WTC11 (cell line): Measurements from ENCODE around the gene PIGQ. TPM values are rescaled to one million over a fixed set of nuclear protein-coding genes. Genes with fewer than 3 reads are reported as not detected.

ENCODE experiments used
- ATAC-seq: fragments of 200-7000 bp; cut with Tn5 transposase; 2 replicates; pipeline ENCODE4 v1.10.0; 2021; ENCODE audit warnings: mild to moderate bottlenecking, moderate library complexity
- CTCF ChIA-PET: fragments of 300-600 bp; sonication (Branson Sonifier 250); formaldehyde crosslinking; loops from one replicate; lab custom pipeline; 2021; ENCODE audit warnings: antibody characterized with exemption; lab: Charles Lee
- POLR2A ChIA-PET: fragments of 350-600 bp; sonication (Branson Sonifier 250); formaldehyde crosslinking; loops from one replicate; lab custom pipeline; 2021; ENCODE audit warnings: antibody characterized with exemption; lab: Charles Lee
- DNase-seq: peaks from one replicate; pipeline ENCODE4 v3.0.0; 2021; ENCODE audit warnings: low spot score
- H3K27ac Mint-ChIP-seq: 2 replicates; pipeline ENCODE4 v1.8.0; 2021; ENCODE audit warnings: mixed read lengths
- H3K27me3 Mint-ChIP-seq: 2 replicates; pipeline ENCODE4 v1.8.0; 2021; ENCODE audit warnings: low read depth, mild to moderate bottlenecking, moderate library complexity, mixed read lengths
- H3K36me3 Mint-ChIP-seq: 2 replicates; pipeline ENCODE4 v1.8.0; 2021; ENCODE audit warnings: mixed read lengths
- H3K4me1 Mint-ChIP-seq: 2 replicates; pipeline ENCODE4 v1.8.0; 2022; ENCODE audit warnings: mixed read lengths
- H3K4me3 Mint-ChIP-seq: 2 replicates; pipeline ENCODE4 v1.8.0; 2021; ENCODE audit warnings: mild to moderate bottlenecking, moderate library complexity, mixed read lengths
- H3K9me3 Mint-ChIP-seq: 2 replicates; pipeline ENCODE4 v1.8.0; 2021; ENCODE audit warnings: mixed read lengths
- CBFB ChIP-seq: sonication (generic); formaldehyde crosslinking; IDR thresholded peaks from 2 replicates; pipeline ENCODE4 v1.8.1; 2022; ENCODE audit warnings: mild to moderate bottlenecking, low read depth, missing genetic modification reagents
- FOXJ3 ChIP-seq: sonication (generic); formaldehyde crosslinking; IDR thresholded peaks from 2 replicates; pipeline ENCODE4 v1.9.0; 2021; ENCODE audit warnings: missing genetic modification reagents, mild to moderate bottlenecking, borderline replicate concordance
- IRF2 ChIP-seq: sonication (generic); formaldehyde crosslinking; IDR thresholded peaks from 2 replicates; pipeline ENCODE4 v1.8.0; 2022; ENCODE audit warnings: low read depth, missing genetic modification reagents, borderline replicate concordance
- OVOL2 ChIP-seq: fragments of 250-450 bp; sonication (Bioruptor Pico); IDR thresholded peaks from 2 replicates; pipeline ENCODE4 v1.9.0; 2021; ENCODE audit warnings: mild to moderate bottlenecking, borderline replicate concordance
- PRRX2 ChIP-seq: fragments of 250-450 bp; sonication (Bioruptor Pico); IDR thresholded peaks from 2 replicates; pipeline ENCODE4 v1.8.0; 2021; ENCODE audit warnings: mild to moderate bottlenecking
- TEAD4 ChIP-seq: sonication (generic); formaldehyde crosslinking; IDR thresholded peaks from 2 replicates; pipeline ENCODE4 v1.8.0; 2022; ENCODE audit warnings: mild to moderate bottlenecking, missing genetic modification reagents
- ZBTB21 ChIP-seq: sonication (generic); formaldehyde crosslinking; IDR thresholded peaks from 2 replicates; pipeline ENCODE4 v1.8.1; 2023; ENCODE audit warnings: mild to moderate bottlenecking, missing genetic modification reagents, borderline replicate concordance
- total RNA-seq: library from RNA; stranded (reverse); gene quantifications from 3 replicates; pipeline ENCODE4 v1.2.3, GENCODE V29; 2021
- TF ChIP-seq, protein P1 (sequence below): sonication (generic); formaldehyde crosslinking; IDR thresholded peaks from 2 replicates; pipeline ENCODE4 v1.8.0; 2022; ENCODE audit warnings: missing genetic modification reagents
- TF ChIP-seq, protein P2 (sequence below): sonication (generic); formaldehyde crosslinking; IDR thresholded peaks from 2 replicates; pipeline ENCODE4 v1.8.1; 2023; ENCODE audit warnings: mild to moderate bottlenecking, missing genetic modification reagents, moderate library complexity
- TF ChIP-seq, protein P3 (sequence below): fragments of 250-450 bp; sonication (Bioruptor Pico); IDR thresholded peaks from 2 replicates; pipeline ENCODE4 v1.8.0; 2021; ENCODE audit warnings: mild to moderate bottlenecking
- TF ChIP-seq, protein P4 (sequence below): sonication (generic); formaldehyde crosslinking; IDR thresholded peaks from 2 replicates; pipeline ENCODE4 v1.8.1; 2023; ENCODE audit warnings: mild to moderate bottlenecking, missing genetic modification reagents, moderate library complexity
- TF ChIP-seq, protein P5 (sequence below): sonication (generic); formaldehyde crosslinking; IDR thresholded peaks from 2 replicates; pipeline ENCODE4 v1.8.1; 2022; ENCODE audit warnings: mild to moderate bottlenecking, missing genetic modification reagents, moderate library complexity, borderline replicate concordance
- TF ChIP-seq, protein P6 (sequence below): sonication (generic); formaldehyde crosslinking; IDR thresholded peaks from 2 replicates; pipeline ENCODE4 v1.8.1; 2023; ENCODE audit warnings: mild to moderate bottlenecking, missing genetic modification reagents
- TF ChIP-seq, protein P7 (sequence below): sonication (generic); formaldehyde crosslinking; IDR thresholded peaks from 2 replicates; pipeline ENCODE4 v1.8.1; 2022; ENCODE audit warnings: missing genetic modification reagents, borderline replicate concordance

The PIGQ gene
- total RNA-seq, 1 experiment from 2014 or later, result 63.7 TPM

DNA sequence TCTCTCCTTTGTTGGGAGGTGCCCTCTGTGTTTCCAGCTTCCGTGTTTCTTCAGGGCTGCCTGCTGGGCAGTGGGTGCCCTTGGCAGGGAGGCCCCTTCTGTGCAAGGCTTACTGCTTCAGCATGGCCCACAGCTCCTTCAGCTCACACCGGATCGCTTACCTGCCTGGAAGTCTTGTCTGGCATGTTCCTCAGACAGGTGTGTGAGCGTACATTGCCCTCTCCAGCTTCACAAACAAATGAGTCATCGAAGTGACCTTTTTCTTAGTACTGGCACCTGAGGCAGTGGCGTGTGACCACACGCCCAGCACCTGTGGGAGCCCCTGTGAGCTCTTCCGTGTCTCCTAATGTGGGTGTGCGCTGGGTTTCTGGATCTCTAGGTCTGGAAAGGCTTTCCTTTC lies 23.6 kb downstream of the PIGQ start:
- H3K9me3 Mint-ChIP-seq, result no peaks in the 10 kb centered on the region
- CTCF ChIA-PET, result interaction anchor here (0.8 to 1.9 kb wide), 4 partner anchors 15 to 67 kb away, joined by 3 to 6 read pairs (median 4); no protein-coding TSS in a partner anchor
- H3K27me3 Mint-ChIP-seq, result peaks cover 14% of the 10 kb centered on the region
- no peak overlapping the region for H3K4me3 Mint-ChIP-seq
- no peak overlapping the region for H3K27ac Mint-ChIP-seq
- H3K4me1 Mint-ChIP-seq, result peaks cover 8% of the 10 kb centered on the region
- ATAC-seq (no peak), DNase-seq (no peak)
- no peak for TF ChIP-seq ZBTB21 (CRISPR knock-in tag)
- TF ChIP-seq TEAD4 (CRISPR knock-in tag), result no peak
- no peak for TF ChIP-seq PRRX2 (CRISPR knock-in tag)
- TF ChIP-seq OVOL2 (CRISPR knock-in tag), result no peak
- TF ChIP-seq, protein P1, sequence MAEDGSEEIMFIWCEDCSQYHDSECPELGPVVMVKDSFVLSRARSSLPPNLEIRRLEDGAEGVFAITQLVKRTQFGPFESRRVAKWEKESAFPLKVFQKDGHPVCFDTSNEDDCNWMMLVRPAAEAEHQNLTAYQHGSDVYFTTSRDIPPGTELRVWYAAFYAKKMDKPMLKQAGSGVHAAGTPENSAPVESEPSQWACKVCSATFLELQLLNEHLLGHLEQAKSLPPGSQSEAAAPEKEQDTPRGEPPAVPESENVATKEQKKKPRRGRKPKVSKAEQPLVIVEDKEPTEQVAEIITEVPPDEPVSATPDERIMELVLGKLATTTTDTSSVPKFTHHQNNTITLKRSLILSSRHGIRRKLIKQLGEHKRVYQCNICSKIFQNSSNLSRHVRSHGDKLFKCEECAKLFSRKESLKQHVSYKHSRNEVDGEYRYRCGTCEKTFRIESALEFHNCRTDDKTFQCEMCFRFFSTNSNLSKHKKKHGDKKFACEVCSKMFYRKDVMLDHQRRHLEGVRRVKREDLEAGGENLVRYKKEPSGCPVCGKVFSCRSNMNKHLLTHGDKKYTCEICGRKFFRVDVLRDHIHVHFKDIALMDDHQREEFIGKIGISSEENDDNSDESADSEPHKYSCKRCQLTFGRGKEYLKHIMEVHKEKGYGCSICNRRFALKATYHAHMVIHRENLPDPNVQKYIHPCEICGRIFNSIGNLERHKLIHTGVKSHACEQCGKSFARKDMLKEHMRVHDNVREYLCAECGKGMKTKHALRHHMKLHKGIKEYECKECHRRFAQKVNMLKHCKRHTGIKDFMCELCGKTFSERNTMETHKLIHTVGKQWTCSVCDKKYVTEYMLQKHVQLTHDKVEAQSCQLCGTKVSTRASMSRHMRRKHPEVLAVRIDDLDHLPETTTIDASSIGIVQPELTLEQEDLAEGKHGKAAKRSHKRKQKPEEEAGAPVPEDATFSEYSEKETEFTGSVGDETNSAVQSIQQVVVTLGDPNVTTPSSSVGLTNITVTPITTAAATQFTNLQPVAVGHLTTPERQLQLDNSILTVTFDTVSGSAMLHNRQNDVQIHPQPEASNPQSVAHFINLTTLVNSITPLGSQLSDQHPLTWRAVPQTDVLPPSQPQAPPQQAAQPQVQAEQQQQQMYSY (CRISPR knock-in tag), result no peak
- H3K36me3 Mint-ChIP-seq, result no peaks in the 10 kb centered on the region
- POLR2A ChIA-PET, result no interaction called here

DNA sequence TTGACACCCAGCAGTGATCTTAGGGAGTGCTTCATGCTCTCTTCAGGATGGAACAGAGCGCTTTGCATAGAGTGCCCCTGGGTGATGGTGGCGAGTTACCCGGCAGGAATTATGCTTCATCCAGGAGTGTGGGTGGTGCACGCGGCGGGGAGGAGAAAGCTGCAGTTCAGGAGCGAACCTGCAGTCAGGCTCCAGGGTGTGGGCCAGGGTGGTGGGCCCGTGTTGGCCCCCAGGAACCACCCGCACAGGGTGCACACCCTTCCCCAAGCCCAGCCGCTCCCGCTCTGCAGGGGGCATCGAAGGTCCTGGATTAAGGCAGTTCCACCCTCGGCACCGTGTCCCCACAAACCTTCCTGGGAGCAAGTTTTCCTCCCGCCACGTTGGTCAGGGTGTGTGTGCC lies 24.0 kb downstream of the PIGQ start:
- no peak overlapping the region for H3K4me3 Mint-ChIP-seq
- POLR2A ChIA-PET, result no interaction called here
- ATAC-seq, result no peak
- H3K27me3 Mint-ChIP-seq, result peaks cover 13% of the 10 kb centered on the region
- TF ChIP-seq TEAD4 (CRISPR knock-in tag), result no peak
- TF ChIP-seq, protein P2, sequence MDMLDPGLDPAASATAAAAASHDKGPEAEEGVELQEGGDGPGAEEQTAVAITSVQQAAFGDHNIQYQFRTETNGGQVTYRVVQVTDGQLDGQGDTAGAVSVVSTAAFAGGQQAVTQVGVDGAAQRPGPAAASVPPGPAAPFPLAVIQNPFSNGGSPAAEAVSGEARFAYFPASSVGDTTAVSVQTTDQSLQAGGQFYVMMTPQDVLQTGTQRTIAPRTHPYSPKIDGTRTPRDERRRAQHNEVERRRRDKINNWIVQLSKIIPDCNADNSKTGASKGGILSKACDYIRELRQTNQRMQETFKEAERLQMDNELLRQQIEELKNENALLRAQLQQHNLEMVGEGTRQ (CRISPR knock-in tag), result no peak
- no peak for TF ChIP-seq CBFB (CRISPR knock-in tag)
- peaks cover 3% of the 10 kb centered on the region for H3K36me3 Mint-ChIP-seq
- CTCF ChIA-PET, result interaction anchor here (0.8 to 1.9 kb wide), 4 partner anchors 11 to 54 kb away, joined by 3 to 6 read pairs (median 4); no protein-coding TSS in a partner anchor
- DNase-seq, result no peak
- H3K27ac Mint-ChIP-seq, result peak overlapping the region; percentile 12; the same call in 1 of the 2 replicates
- peaks cover 8% of the 10 kb centered on the region for H3K4me1 Mint-ChIP-seq
- H3K9me3 Mint-ChIP-seq, result no peaks in the 10 kb centered on the region

DNA sequence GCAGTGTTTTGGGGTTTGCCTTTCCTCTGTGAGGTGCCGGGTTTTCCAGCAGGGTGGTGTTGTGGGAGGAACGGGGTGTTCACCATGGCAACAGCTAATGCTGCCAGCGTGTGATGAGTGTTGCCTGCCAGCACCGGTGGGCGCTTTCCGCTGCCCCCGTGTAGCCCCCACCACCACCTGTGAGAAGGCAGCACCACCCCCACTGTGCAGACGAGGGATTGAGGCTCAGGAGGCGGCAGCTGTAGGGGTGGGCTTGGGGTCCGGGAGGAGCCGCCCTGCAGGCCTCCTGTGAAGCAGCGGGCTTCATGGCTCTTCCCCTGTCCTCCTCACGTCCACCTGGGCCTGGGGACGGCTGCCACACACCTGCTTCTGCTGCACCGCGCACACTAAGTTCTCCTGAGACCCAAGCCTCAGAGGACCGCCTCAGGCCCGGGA lies 25.3 kb downstream of the PIGQ start:
- TF ChIP-seq FOXJ3 (CRISPR knock-in tag), result no peak
- TF ChIP-seq, protein P3, sequence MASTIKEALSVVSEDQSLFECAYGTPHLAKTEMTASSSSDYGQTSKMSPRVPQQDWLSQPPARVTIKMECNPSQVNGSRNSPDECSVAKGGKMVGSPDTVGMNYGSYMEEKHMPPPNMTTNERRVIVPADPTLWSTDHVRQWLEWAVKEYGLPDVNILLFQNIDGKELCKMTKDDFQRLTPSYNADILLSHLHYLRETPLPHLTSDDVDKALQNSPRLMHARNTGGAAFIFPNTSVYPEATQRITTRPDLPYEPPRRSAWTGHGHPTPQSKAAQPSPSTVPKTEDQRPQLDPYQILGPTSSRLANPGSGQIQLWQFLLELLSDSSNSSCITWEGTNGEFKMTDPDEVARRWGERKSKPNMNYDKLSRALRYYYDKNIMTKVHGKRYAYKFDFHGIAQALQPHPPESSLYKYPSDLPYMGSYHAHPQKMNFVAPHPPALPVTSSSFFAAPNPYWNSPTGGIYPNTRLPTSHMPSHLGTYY (CRISPR knock-in tag), result no peak
- TF ChIP-seq TEAD4 (CRISPR knock-in tag), result no peak
- Mint-ChIP-seq H3K27ac (no peak overlapping the region), H3K9me3 (no peaks in the 10 kb centered on the region), H3K36me3 (peaks cover 12% of the 10 kb centered on the region), H3K4me1 (peaks cover 8% of the 10 kb centered on the region), H3K4me3 (no peak overlapping the region), H3K27me3 (peaks cover 13% of the 10 kb centered on the region)
- ChIA-PET CTCF (interaction anchor here (0.9 to 1.3 kb wide), 2 partner anchors 18 to 27 kb away, joined by 3 to 5 read pairs; no protein-coding TSS in a partner anchor), POLR2A (interaction anchor here (0.6 kb wide), 1 partner anchor 1657 kb away, joined by 3 read pairs; the partner anchor contains the start of gene ECI1)
- no peak for DNase-seq
- no peak for ATAC-seq

DNA sequence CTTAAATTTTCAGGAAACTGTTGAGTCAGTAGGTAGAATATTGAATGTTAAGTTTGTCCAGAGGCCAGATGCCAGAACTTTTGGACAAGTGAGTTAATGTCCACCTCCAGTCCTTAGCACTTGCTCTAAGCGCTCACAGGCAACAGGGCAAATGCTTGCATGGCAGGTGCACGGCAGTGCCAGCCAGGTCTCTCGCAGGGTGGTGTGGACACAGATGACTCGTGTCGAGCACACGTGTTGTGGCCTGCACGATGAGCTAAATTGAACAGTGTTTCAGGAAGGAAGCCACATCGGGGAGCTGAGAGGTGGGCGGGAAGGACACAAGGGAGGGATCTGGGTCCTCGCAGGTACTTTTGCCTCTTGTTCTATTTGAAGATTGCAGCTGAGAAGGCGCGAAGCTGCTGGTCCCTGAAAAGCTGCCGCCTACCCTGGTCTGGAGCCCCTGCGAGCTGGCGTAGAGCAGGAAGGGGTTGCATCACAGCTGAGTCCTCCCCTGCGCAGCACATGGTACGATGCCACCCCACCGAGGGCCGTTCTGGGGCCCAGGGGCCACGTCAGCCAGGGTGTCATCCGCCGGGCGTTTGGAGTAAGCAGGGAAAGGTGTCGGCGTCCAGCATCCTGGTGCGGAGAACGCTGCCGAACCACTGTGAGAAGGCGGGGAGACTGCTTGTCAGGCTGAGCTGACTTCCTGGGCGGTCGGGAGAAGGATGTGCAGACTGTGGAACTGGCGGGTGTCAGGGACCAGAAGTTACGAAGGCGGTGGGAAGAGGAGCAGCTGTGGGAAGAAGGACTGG lies 26.4 kb downstream of the PIGQ start:
- Mint-ChIP-seq H3K27ac (peak overlapping the region; percentile 84; the same call in 1 of the 2 replicates), H3K36me3 (peaks cover 12% of the 10 kb centered on the region), H3K4me1 (peaks cover 1% of the 10 kb centered on the region), H3K4me3 (no peak overlapping the region), H3K9me3 (no peaks in the 10 kb centered on the region), H3K27me3 (peaks cover 6% of the 10 kb centered on the region; the same call in 1 of the 2 replicates)
- POLR2A ChIA-PET, result no interaction called here
- CTCF ChIA-PET, result interaction anchor here (0.5 to 1.3 kb wide), 3 partner anchors 15 to 64 kb away, joined by 3 to 5 read pairs (median 4); no protein-coding TSS in a partner anchor
- ATAC-seq (no peak), DNase-seq (no peak)
- TF ChIP-seq, protein P4, sequence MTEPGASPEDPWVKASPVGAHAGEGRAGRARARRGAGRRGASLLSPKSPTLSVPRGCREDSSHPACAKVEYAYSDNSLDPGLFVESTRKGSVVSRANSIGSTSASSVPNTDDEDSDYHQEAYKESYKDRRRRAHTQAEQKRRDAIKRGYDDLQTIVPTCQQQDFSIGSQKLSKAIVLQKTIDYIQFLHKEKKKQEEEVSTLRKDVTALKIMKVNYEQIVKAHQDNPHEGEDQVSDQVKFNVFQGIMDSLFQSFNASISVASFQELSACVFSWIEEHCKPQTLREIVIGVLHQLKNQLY (CRISPR knock-in tag), result no peak
- TF ChIP-seq, protein P5, sequence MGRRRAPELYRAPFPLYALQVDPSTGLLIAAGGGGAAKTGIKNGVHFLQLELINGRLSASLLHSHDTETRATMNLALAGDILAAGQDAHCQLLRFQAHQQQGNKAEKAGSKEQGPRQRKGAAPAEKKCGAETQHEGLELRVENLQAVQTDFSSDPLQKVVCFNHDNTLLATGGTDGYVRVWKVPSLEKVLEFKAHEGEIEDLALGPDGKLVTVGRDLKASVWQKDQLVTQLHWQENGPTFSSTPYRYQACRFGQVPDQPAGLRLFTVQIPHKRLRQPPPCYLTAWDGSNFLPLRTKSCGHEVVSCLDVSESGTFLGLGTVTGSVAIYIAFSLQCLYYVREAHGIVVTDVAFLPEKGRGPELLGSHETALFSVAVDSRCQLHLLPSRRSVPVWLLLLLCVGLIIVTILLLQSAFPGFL, result no peak
- TF ChIP-seq, protein P6, sequence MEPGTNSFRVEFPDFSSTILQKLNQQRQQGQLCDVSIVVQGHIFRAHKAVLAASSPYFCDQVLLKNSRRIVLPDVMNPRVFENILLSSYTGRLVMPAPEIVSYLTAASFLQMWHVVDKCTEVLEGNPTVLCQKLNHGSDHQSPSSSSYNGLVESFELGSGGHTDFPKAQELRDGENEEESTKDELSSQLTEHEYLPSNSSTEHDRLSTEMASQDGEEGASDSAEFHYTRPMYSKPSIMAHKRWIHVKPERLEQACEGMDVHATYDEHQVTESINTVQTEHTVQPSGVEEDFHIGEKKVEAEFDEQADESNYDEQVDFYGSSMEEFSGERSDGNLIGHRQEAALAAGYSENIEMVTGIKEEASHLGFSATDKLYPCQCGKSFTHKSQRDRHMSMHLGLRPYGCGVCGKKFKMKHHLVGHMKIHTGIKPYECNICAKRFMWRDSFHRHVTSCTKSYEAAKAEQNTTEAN (CRISPR knock-in tag), result no peak
- TF ChIP-seq, protein P7, sequence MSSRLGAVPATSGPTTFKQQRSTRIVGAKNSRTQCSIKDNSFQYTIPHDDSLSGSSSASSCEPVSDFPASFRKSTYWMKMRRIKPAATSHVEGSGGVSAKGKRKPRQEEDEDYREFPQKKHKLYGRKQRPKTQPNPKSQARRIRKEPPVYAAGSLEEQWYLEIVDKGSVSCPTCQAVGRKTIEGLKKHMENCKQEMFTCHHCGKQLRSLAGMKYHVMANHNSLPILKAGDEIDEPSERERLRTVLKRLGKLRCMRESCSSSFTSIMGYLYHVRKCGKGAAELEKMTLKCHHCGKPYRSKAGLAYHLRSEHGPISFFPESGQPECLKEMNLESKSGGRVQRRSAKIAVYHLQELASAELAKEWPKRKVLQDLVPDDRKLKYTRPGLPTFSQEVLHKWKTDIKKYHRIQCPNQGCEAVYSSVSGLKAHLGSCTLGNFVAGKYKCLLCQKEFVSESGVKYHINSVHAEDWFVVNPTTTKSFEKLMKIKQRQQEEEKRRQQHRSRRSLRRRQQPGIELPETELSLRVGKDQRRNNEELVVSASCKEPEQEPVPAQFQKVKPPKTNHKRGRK, result no peak
- no peak for TF ChIP-seq IRF2 (CRISPR knock-in tag)
